ENCODE data around the gene BRD4.

BRD4 gene

DNA sequence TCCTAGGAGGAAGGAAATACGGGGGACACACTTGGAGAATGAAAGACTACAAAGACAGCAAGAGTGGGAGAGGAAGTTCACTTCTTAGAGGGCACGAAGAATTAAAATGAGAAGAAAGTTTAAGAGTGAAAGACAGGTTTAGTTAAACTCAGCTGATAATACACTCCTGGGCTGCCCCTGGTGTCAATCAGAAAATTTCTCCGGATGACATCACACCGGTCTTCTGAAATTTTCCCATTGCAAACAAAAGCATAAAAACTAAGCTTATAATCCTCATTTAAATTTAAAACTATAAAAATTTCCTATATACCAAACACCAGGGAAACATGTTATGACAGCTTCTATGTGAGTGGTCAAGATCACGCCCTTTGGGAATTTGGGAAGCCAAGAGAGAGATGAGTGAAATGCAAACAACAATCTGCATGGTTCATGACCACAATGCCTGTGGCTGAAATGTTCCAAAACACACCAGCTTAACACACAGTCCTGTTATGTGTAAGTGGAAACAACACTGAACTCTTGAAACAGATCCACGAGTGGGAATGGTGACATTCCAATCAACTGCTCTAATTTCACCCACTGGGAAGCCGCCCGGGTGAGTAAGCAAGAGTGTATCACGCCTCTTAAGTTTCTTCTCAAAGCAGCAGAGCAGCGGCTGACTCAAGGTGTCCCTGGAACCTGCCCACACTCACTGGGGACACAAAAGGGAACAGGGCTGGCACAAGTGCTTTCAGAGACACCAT is 49.0 kb downstream of the BRD4 start:
- H3K9ac ChIP-seq (ENCODE audit: low read depth, low read length), result no peak overlapping the region
- H3K27ac ChIP-seq (ENCODE audit: low read length), result no peak overlapping the region
- no peak overlapping the region for H3K4me3 ChIP-seq (ENCODE audit: low read depth in 1 of 2, low read length in 2 of 2)

DNA sequence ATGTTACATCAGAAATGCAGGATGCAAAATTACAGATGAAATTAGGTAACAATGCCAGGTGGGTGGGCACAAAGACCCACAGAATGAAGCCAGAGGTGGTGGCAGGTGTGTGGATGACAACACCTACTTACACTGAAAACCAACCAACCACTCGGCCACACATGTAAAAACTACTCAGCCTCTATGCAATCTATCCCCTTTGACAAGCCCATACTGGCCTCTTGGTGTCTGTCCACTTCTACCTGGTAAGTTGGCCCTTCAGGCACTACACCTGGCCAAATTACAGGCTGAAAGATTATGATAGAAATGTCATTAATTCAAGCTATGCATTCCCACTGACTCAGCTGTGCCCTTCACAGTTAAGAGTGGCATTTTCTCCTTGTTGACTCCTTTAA is 50.0 kb downstream of the BRD4 start:
- Histone ChIP-seq H3K4me2 (ENCODE audit: insufficient read depth, low read length) (no peak overlapping the region), H2AFZ (ENCODE audit: low read depth, low read length) (no peak overlapping the region), H3K4me3 (ENCODE audit: low read depth in 1 of 2, low read length in 2 of 2) (no peak overlapping the region), H3K36me3 (ENCODE audit: insufficient read depth, low read length) (peaks cover 16% of the 10 kb centered on the region), H3K79me2 (ENCODE audit: insufficient read depth, low read length) (peaks cover 100% of the 10 kb centered on the region), H4K20me1 (ENCODE audit: insufficient read depth, low read length) (peaks cover 98% of the 10 kb centered on the region), H3K27me3 (ENCODE audit: insufficient read depth, low read length, poor library complexity) (no peaks in the 10 kb centered on the region), H3K27ac (ENCODE audit: low read length) (peak overlapping the region; percentile 33; the same call in 1 of the 2 replicates), H3K4me1 (ENCODE audit: insufficient read depth, low read length) (peaks cover under 1% of the 10 kb centered on the region), H3K9me3 (ENCODE audit: insufficient read depth, low read length, severe bottlenecking) (no peaks in the 10 kb centered on the region), H3K9ac (ENCODE audit: low read depth, low read length) (no peak overlapping the region)
- no peak for DNase-seq
- no peak for TF ChIP-seq EZH2 (IDR thresholded peaks at IDR 0.05; ENCODE audit: borderline replicate concordance, low read depth, low read length, severe bottlenecking)
- TF ChIP-seq, protein P1, sequence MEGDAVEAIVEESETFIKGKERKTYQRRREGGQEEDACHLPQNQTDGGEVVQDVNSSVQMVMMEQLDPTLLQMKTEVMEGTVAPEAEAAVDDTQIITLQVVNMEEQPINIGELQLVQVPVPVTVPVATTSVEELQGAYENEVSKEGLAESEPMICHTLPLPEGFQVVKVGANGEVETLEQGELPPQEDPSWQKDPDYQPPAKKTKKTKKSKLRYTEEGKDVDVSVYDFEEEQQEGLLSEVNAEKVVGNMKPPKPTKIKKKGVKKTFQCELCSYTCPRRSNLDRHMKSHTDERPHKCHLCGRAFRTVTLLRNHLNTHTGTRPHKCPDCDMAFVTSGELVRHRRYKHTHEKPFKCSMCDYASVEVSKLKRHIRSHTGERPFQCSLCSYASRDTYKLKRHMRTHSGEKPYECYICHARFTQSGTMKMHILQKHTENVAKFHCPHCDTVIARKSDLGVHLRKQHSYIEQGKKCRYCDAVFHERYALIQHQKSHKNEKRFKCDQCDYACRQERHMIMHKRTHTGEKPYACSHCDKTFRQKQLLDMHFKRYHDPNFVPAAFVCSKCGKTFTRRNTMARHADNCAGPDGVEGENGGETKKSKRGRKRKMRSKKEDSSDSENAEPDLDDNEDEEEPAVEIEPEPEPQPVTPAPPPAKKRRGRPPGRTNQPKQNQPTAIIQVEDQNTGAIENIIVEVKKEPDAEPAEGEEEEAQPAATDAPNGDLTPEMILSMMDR (IDR thresholded peaks at IDR 0.05; ENCODE audit: borderline replicate concordance, extremely low read depth, low read length, poor library complexity, severe bottlenecking), result no peak
- ATAC-seq (ENCODE audit: insufficient read depth, low read depth), result no peak

More for the DNA sequence above, 49.0 kb downstream of the BRD4 start:
- no peak for DNase-seq
- Histone ChIP-seq H4K20me1 (ENCODE audit: insufficient read depth, low read length) (peaks cover 98% of the 10 kb centered on the region), H3K36me3 (ENCODE audit: insufficient read depth, low read length) (peaks cover 16% of the 10 kb centered on the region), H2AFZ (ENCODE audit: low read depth, low read length) (no peak overlapping the region), H3K27me3 (ENCODE audit: insufficient read depth, low read length, poor library complexity) (no peaks in the 10 kb centered on the region), H3K4me2 (ENCODE audit: insufficient read depth, low read length) (no peak overlapping the region), H3K4me1 (ENCODE audit: insufficient read depth, low read length) (peaks cover 10% of the 10 kb centered on the region), H3K9me3 (ENCODE audit: insufficient read depth, low read length, severe bottlenecking) (no peaks in the 10 kb centered on the region), H3K79me2 (ENCODE audit: insufficient read depth, low read length) (peaks cover 100% of the 10 kb centered on the region)
- TF ChIP-seq, protein P1 (IDR thresholded peaks at IDR 0.05; ENCODE audit: borderline replicate concordance, extremely low read depth, low read length, poor library complexity, severe bottlenecking), result no peak
- no peak for TF ChIP-seq EZH2 (IDR thresholded peaks at IDR 0.05; ENCODE audit: borderline replicate concordance, low read depth, low read length, severe bottlenecking)
- ATAC-seq (ENCODE audit: insufficient read depth, low read depth), result no peak

DNA sequence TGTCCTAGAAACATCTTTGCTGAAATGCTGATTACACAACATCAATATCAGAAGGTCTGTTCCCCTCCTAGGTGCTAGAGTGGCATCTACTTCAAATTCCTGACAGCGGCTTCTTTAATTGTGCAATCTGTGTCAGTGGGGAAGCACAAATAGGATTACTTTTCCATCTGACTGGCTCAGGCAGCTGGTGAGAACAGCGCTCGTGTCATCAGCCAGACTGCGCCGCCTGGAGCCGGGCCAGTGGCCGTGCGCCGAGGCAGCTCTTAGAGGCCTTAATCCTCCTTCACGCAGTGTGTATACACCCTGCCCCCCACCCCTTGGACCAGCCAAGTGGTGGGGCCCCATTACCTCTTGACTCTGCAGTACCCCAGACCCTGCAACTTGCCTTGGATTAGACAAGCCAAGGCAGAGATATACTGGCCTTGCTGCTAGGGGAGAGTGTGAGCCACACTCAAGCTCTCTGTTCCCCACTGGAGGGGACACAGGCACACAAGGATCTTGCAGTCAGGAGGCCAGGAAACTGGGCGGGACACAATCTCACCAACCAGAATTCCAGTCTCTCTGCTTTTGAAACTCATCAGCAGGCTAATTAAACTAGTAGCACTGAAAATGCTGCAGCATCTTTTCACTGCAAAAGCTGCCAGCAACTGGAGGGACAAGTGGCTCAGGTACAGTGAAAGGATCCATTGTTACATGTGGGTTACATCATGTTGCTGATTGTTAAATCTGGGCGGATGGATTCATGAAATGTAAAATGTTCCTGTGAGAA is 51.2 kb downstream of the BRD4 start:
- H3K36me3 ChIP-seq (ENCODE audit: insufficient read depth, low read length), result peaks cover 24% of the 10 kb centered on the region
- no peak for ATAC-seq (ENCODE audit: insufficient read depth, low read depth)
- no peaks in the 10 kb centered on the region for H3K27me3 ChIP-seq (ENCODE audit: insufficient read depth, low read length, poor library complexity)
- H2AFZ ChIP-seq (ENCODE audit: low read depth, low read length), result no peak overlapping the region
- TF ChIP-seq, protein P1 (IDR thresholded peaks at IDR 0.05; ENCODE audit: borderline replicate concordance, extremely low read depth, low read length, poor library complexity, severe bottlenecking), result no peak
- no peak for TF ChIP-seq EZH2 (IDR thresholded peaks at IDR 0.05; ENCODE audit: borderline replicate concordance, low read depth, low read length, severe bottlenecking)
- no peak for DNase-seq
- peaks cover 99% of the 10 kb centered on the region for H4K20me1 ChIP-seq (ENCODE audit: insufficient read depth, low read length)
- H3K9ac ChIP-seq (ENCODE audit: low read depth, low read length), result no peak overlapping the region
- no peak overlapping the region for H3K4me3 ChIP-seq (ENCODE audit: low read depth in 1 of 2, low read length in 2 of 2)
- H3K9me3 ChIP-seq (ENCODE audit: insufficient read depth, low read length, severe bottlenecking), result no peaks in the 10 kb centered on the region
- no peaks in the 10 kb centered on the region; the same call in 1 of the 2 replicates for H3K4me1 ChIP-seq (ENCODE audit: insufficient read depth, low read length)
- H3K4me2 ChIP-seq (ENCODE audit: insufficient read depth, low read length), result no peak overlapping the region
- H3K79me2 ChIP-seq (ENCODE audit: insufficient read depth, low read length), result peaks cover 100% of the 10 kb centered on the region
- H3K27ac ChIP-seq (ENCODE audit: low read length), result no peak overlapping the region

Data from DND-41 (cell line).